Astrocyte (in vitro differentiated cells and primary cell): ENCODE data around the gene MCCC1. TPM values are rescaled to one million over a fixed set of nuclear protein-coding genes. Genes with fewer than 3 reads are reported as not detected.

Experiments
- DNase-seq: peaks from one replicate; pipeline ENCODE4 v3.0.0-alpha.2; 2010; ENCODE audit warnings: low read depth
- FAIRE-seq: peaks from 2 replicates; lab custom pipeline; 2011; peaks lifted over from hg19 to GRCh38; lab: Jason Lieb, UNC
- H2AFZ ChIP-seq: 2 replicates; pipeline ENCODE4 v1.6.0; 2012; ENCODE audit warnings: low read depth, low read length, inconsistent platforms
- H3K27ac ChIP-seq: 2 replicates; pipeline ENCODE4 v1.5.1; 2011; ENCODE audit warnings: low read depth, low read length, inconsistent platforms
- H3K27me3 ChIP-seq: 2 replicates; pipeline ENCODE4 v1.6.0; 2011; ENCODE audit warnings: low read length, inconsistent platforms; ENCODE audit not compliant: insufficient read depth
- H3K36me3 ChIP-seq: 2 replicates; pipeline ENCODE4 v1.5.1; 2011; ENCODE audit warnings: low read length, inconsistent platforms; ENCODE audit not compliant: insufficient read depth
- H3K4me1 ChIP-seq: 2 replicates; pipeline ENCODE4 v1.5.1; 2011; ENCODE audit warnings: low read length, inconsistent platforms; ENCODE audit not compliant: insufficient read depth
- H3K4me2 ChIP-seq: 2 replicates; pipeline ENCODE4 v1.6.0; 2012; ENCODE audit warnings: low read length, inconsistent platforms
- H3K4me3 ChIP-seq: 2 replicates; pipeline ENCODE4 v1.5.1; 2011; ENCODE audit warnings: low read depth, mild to moderate bottlenecking, low read length, inconsistent platforms; ENCODE audit not compliant: insufficient read depth
- H3K79me2 ChIP-seq: 2 replicates; pipeline ENCODE4 v1.6.0; 2012; ENCODE audit warnings: mild to moderate bottlenecking, low read length, inconsistent platforms; ENCODE audit not compliant: insufficient read depth
- H3K9ac ChIP-seq: 2 replicates; pipeline ENCODE4 v1.6.0; 2012; ENCODE audit warnings: mild to moderate bottlenecking, low read length, inconsistent platforms
- H3K9me3 ChIP-seq: 2 replicates; pipeline ENCODE4 v1.5.1; 2012; ENCODE audit warnings: low read depth, mild to moderate bottlenecking, low read length, inconsistent platforms; ENCODE audit not compliant: insufficient read depth
- H4K20me1 ChIP-seq: 2 replicates; pipeline ENCODE4 v1.6.0; 2012; ENCODE audit warnings: low read length, inconsistent platforms; ENCODE audit not compliant: insufficient read depth
- H3K27ac Mint-ChIP-seq: one replicate; pipeline ENCODE4 v1.8.0; 2021; ENCODE audit warnings: mild to moderate bottlenecking, mixed read lengths; ENCODE audit not compliant: unreplicated experiment
- H3K27me3 Mint-ChIP-seq: one replicate; pipeline ENCODE4 v1.8.0; 2021; ENCODE audit warnings: low read depth, mixed read lengths; ENCODE audit not compliant: unreplicated experiment
- H3K36me3 Mint-ChIP-seq: one replicate; pipeline ENCODE4 v1.8.0; 2021; ENCODE audit warnings: low read depth, mixed read lengths; ENCODE audit not compliant: unreplicated experiment
- H3K4me1 Mint-ChIP-seq: one replicate; pipeline ENCODE4 v1.8.0; 2021; ENCODE audit warnings: low read depth, mixed read lengths; ENCODE audit not compliant: unreplicated experiment
- H3K4me3 Mint-ChIP-seq: one replicate; pipeline ENCODE4 v1.8.0; 2021; ENCODE audit warnings: mild to moderate bottlenecking, moderate library complexity, mixed read lengths; ENCODE audit not compliant: unreplicated experiment
- H3K9me3 Mint-ChIP-seq: one replicate; pipeline ENCODE4 v1.8.0; 2021; ENCODE audit warnings: mild to moderate bottlenecking, mixed read lengths; ENCODE audit not compliant: unreplicated experiment
- CTCF ChIP-seq: IDR thresholded peaks from 2 replicates; pipeline ENCODE4 v1.5.1; 2011; ENCODE audit warnings: low read depth, mild to moderate bottlenecking, inconsistent platforms, low read length, moderate library complexity; ENCODE audit not compliant: insufficient read depth
- EZH2 ChIP-seq: IDR thresholded peaks from 2 replicates; pipeline ENCODE4 v1.6.1; 2012; ENCODE audit warnings: mild to moderate bottlenecking, low read length, inconsistent platforms; ENCODE audit not compliant: insufficient read depth
- total RNA-seq: library from RNA; stranded (reverse); gene quantifications from 2 replicates; pipeline ENCODE4 v1.2.1, GENCODE V29; 2021

Gene MCCC1
- total RNA-seq, 1 donor from 2014 or later: 13.4 TPM

GRCh38 chr3:183038221-183038620 lies 61.1 kb downstream of the MCCC1 start:
- H3K27me3 Mint-ChIP-seq: no peaks in the 10 kb centered on the region
- peaks cover 21% of the 10 kb centered on the region for H3K36me3 Mint-ChIP-seq
- no peak overlapping the region for H3K27ac Mint-ChIP-seq
- no peaks in the 10 kb centered on the region for H3K9me3 ChIP-seq
- H3K9ac ChIP-seq: no peak overlapping the region
- H3K4me1 Mint-ChIP-seq: no peaks in the 10 kb centered on the region
- H3K4me2 ChIP-seq: no peak overlapping the region
- DNase-seq (no peak), FAIRE-seq (no peak)
- H3K4me3 ChIP-seq: no peak overlapping the region
- no peaks in the 10 kb centered on the region for H3K79me2 ChIP-seq
- no peaks in the 10 kb centered on the region for H3K27me3 ChIP-seq
- no peak overlapping the region for H3K4me3 Mint-ChIP-seq
- H2AFZ ChIP-seq: no peak overlapping the region
- no peak for TF ChIP-seq CTCF
- H3K9me3 Mint-ChIP-seq: no peaks in the 10 kb centered on the region
- H3K36me3 ChIP-seq: peaks cover 16% of the 10 kb centered on the region
- H3K4me1 ChIP-seq: no peaks in the 10 kb centered on the region
- H4K20me1 ChIP-seq: no peaks in the 10 kb centered on the region
- H3K27ac ChIP-seq: no peak overlapping the region

- peaks cover 9% of the 10 kb centered on the region for H3K36me3 ChIP-seq
- H3K4me1 Mint-ChIP-seq: peaks cover 2% of the 10 kb centered on the region
- peaks cover 2% of the 10 kb centered on the region for H3K9me3 Mint-ChIP-seq
- H3K4me2 ChIP-seq: no peak overlapping the region
- H3K79me2 ChIP-seq: no peaks in the 10 kb centered on the region
- H3K9me3 ChIP-seq: no peaks in the 10 kb centered on the region
- no peaks in the 10 kb centered on the region for H3K4me1 ChIP-seq
- no peaks in the 10 kb centered on the region for H4K20me1 ChIP-seq
- peaks cover 27% of the 10 kb centered on the region for H3K36me3 Mint-ChIP-seq
- H3K27me3 Mint-ChIP-seq: no peaks in the 10 kb centered on the region
- DNase-seq: peak; percentile 72
- H3K4me3 ChIP-seq: no peak overlapping the region
- H3K27me3 ChIP-seq: no peaks in the 10 kb centered on the region
- no peak overlapping the region for H3K27ac ChIP-seq
- H3K4me3 Mint-ChIP-seq: no peak overlapping the region
- H3K9ac ChIP-seq: no peak overlapping the region
- H3K27ac Mint-ChIP-seq: no peak overlapping the region
- H2AFZ ChIP-seq: no peak overlapping the region
- FAIRE-seq: peak; percentile 59
- TF ChIP-seq CTCF: no peak
- TF ChIP-seq EZH2: no peak
Measured at GRCh38 chr3:183033746-183034145, 65.5 kb downstream of the MCCC1 start.

GRCh38 chr3:183032880-183033555 lies 66.3 kb downstream of the MCCC1 start:
- H3K4me3 Mint-ChIP-seq: no peak overlapping the region
- H3K9ac ChIP-seq: no peak overlapping the region
- no peaks in the 10 kb centered on the region for H3K27me3 ChIP-seq
- FAIRE-seq (no peak), DNase-seq (no peak)
- H3K27me3 Mint-ChIP-seq: no peaks in the 10 kb centered on the region
- H3K4me3 ChIP-seq: no peak overlapping the region
- no peaks in the 10 kb centered on the region for H3K4me1 ChIP-seq
- peaks cover 4% of the 10 kb centered on the region for H3K9me3 Mint-ChIP-seq
- peaks cover 9% of the 10 kb centered on the region for H3K36me3 ChIP-seq
- H3K4me2 ChIP-seq: no peak overlapping the region
- no peaks in the 10 kb centered on the region for H3K9me3 ChIP-seq
- H3K27ac ChIP-seq: no peak overlapping the region
- no peak overlapping the region for H2AFZ ChIP-seq
- no peaks in the 10 kb centered on the region for H4K20me1 ChIP-seq
- H3K79me2 ChIP-seq: no peaks in the 10 kb centered on the region
- peaks cover 2% of the 10 kb centered on the region for H3K4me1 Mint-ChIP-seq
- H3K27ac Mint-ChIP-seq: no peak overlapping the region
- peaks cover 33% of the 10 kb centered on the region for H3K36me3 Mint-ChIP-seq
- TF ChIP-seq EZH2: no peak
- no peak for TF ChIP-seq CTCF
